ENCODE results near the gene ZBED1.
"Not testable (repeated sequence)": the region's sequence is repeated elsewhere in the genome, so short reads cannot be mapped to it uniquely, and the experiment has no call there.

ZBED1 gene

GRCh38 chrX:2508648-2509335, 8.0 kb upstream of the ZBED1 start:
- Mint-ChIP-seq H3K9me3 (no peaks in the 10 kb centered on the region), H3K27me3 (no peaks in the 10 kb centered on the region), H3K36me3 (ENCODE audit: low read depth) (no peaks in the 10 kb centered on the region), H3K4me3 (no peak overlapping the region), H3K4me1 (peaks cover 2% of the 10 kb centered on the region), H3K27ac (no peak overlapping the region)
- DNase-seq: no peak
- ATAC-seq: no peak

DNA sequence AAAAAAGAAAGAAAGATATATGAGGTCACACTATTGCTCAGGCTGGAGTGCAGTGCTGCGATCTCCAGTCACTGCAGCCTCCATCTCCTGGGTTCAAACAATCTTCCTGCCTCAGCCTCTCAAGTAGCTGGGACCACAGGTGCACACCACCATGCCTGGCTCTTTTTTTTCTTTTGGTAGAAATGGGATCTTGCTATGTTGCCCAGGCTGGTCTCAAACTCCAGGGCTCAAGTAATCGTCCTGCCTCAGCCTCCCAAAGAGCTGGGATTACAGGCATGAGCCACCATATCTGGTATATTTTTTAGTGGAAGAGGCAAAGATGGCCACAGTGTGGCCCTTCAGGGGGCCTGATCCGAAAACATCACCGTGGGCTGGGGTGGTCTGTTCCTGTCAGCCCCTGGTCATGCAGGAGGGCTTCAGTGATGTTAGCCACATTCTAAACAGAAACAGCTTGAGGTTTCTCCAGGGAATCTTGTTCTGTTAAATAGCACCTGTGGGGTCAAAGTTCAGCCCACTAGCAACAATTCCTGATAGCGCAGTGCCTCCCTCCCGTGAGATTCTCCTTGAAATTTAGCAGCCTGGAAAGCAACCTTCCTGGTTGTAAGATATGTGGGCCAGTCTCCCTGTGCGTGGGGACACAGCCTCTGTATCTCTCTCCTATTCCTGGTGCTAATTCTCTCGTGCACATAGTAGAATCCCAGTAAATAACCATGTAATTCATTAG, 7.3 kb upstream of the ZBED1 start:
- H3K27me3 Mint-ChIP-seq: no peaks in the 10 kb centered on the region
- DNase-seq (no peak), ATAC-seq (no peak)
- no peak overlapping the region for H3K27ac Mint-ChIP-seq
- peaks cover 2% of the 10 kb centered on the region for H3K4me1 Mint-ChIP-seq
- H3K4me3 Mint-ChIP-seq: no peak overlapping the region
- no peaks in the 10 kb centered on the region for H3K36me3 Mint-ChIP-seq (ENCODE audit: low read depth)
- H3K9me3 Mint-ChIP-seq: no peaks in the 10 kb centered on the region

DNA sequence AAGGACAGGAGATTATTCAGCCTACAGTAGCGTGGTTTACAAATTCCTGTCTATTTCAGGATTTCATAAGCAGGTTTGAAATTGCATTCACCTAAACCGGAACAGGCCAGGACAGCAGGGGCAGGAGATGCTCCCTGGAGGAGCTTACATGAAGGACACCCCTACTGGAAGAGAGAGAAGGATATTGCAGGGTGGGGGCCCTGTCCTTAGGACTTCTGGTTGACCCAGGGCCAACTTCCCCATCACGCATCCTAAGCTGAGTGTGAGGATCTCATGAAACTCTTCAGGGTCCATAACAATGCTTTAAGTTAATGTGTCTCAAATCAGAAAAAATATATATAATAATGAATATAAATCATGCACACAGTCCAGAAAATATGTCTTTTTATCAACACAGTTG, 6.4 kb upstream of the ZBED1 start:
- Mint-ChIP-seq H3K9me3 (no peaks in the 10 kb centered on the region), H3K27ac (no peak overlapping the region), H3K36me3 (ENCODE audit: low read depth) (no peaks in the 10 kb centered on the region), H3K27me3 (no peaks in the 10 kb centered on the region), H3K4me3 (no peak overlapping the region), H3K4me1 (peaks cover 2% of the 10 kb centered on the region)
- DNase-seq (no peak), ATAC-seq (no peak)

DNA sequence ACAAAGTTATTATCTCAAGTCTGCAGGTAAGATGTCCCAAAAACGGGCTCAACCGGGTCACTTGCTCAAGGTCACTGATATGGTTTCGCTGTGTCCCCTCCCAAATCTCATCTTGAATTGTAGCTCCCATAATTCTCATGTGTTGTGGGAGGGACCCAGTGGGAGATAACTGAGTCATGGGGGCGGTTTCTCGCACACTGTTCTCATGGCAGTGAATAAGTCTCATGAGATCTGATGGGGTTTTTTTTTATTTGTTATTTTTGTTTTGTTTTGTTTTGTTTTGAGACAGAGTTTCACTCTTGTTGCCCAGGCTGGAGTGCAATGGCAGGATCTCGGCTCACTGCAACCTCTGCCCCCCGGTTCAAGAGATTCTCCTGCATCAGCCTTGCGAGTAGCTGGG, 4.6 kb upstream of the ZBED1 start:
- not testable (repeated sequence) for H3K27ac Mint-ChIP-seq; H3K36me3 Mint-ChIP-seq (ENCODE audit: low read depth); DNase-seq; H3K9me3 Mint-ChIP-seq; H3K27me3 Mint-ChIP-seq; H3K4me1 Mint-ChIP-seq; ATAC-seq; H3K4me3 Mint-ChIP-seq

- no peaks in the 10 kb centered on the region for H3K36me3 Mint-ChIP-seq (ENCODE audit: low read depth)
- H3K4me1 Mint-ChIP-seq: peaks cover 2% of the 10 kb centered on the region
- no peaks in the 10 kb centered on the region for H3K27me3 Mint-ChIP-seq
- no peak for ATAC-seq
- H3K4me3 Mint-ChIP-seq: no peak overlapping the region
- H3K9me3 Mint-ChIP-seq: no peaks in the 10 kb centered on the region
- no peak for DNase-seq
- no peak overlapping the region for H3K27ac Mint-ChIP-seq
These were observed 4.0 kb upstream of the ZBED1 start for GRCh38 chrX:2504706-2505332.

DNA sequence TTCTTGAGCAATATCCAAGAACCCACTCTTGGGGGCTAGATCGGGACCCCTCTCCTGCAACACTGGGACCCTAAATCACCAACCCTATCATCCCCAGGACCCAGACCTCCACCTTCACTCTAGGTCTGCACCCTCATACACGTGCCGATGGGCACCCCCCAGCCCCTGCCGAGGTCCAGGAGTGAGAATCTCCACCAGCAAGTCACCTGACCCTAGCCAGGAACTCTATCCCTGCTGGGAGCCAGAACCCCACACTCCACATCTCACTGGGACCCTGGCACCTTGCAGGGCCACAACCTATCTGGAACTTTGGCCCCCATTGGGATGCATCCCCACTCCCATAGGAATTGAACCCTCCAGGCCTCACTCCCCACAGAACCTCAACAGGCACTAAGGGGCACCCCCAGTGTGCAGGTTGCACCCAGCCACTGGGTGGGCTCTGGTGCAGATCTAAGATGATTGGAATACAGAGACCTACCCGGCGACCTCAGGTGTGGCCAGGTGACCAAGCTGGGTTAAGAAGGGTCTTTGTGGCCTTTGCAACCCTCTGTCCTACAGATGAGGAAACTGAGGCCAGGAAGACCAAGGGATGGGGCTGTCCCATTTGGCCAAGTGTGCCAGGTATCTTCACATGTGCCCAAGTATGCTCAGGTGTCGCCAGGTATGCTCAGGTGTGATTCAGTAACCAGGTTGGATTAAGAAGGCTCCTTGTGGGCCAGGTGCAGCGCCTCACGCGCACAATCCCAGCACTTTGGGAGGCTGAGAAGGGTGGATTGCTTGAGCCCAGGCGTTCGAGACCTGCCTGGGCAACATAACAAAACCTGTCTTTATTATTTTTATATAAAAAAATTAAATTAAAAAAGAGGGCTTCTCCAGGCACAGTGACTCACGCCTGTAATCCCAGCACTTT, 3.1 kb upstream of the ZBED1 start:
- H3K36me3 Mint-ChIP-seq (ENCODE audit: low read depth): peaks cover 2% of the 10 kb centered on the region
- H3K27me3 Mint-ChIP-seq: no peaks in the 10 kb centered on the region
- ATAC-seq (no peak), DNase-seq (no peak)
- H3K4me3 Mint-ChIP-seq: peak overlapping the region; percentile 34
- H3K9me3 Mint-ChIP-seq: no peaks in the 10 kb centered on the region
- H3K27ac Mint-ChIP-seq: no peak overlapping the region
- H3K4me1 Mint-ChIP-seq: peaks cover 11% of the 10 kb centered on the region

DNA sequence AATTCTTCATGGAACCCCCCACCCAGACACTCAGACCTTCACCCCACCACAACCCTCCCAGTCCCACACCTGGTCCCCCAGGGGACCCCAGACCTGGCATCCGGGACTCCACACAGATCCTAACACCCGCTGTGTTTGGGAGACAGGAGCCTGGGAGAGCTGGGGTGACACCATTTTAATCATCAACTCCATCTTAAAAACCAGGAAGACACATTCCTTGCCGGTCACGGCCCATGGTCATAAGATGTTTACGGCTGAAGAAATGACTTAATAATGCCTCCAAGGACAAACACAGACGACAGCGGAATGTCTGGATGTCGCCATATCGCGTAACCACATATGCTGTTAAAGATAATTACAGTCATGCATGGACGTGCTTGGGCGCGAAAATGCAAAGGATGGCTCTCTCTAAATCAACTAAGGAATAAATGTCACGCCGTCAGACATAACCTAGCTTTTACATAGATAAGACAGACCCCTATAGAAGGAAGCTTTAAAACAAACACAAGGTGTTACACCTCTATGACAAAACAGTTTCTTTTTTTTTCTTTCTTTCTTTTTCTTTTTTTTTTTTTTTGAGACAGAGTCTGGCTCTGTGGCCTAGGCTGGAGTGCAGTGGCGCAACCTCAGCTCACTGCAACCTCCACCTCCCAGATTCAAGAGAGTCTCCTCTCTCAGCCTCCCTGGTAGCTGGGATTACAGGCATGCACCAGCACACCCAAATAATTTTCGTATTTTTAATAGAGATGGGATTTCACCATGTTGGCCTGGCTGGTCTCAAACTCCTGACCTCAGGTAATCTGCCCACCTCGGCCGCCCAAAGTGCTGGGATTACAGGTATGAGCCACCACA, 2.1 kb upstream of the ZBED1 start:
- Mint-ChIP-seq H3K9me3 (no peaks in the 10 kb centered on the region), H3K36me3 (ENCODE audit: low read depth) (peaks cover 6% of the 10 kb centered on the region), H3K27ac (no peak overlapping the region), H3K4me3 (no peak overlapping the region), H3K27me3 (no peaks in the 10 kb centered on the region), H3K4me1 (peaks cover 19% of the 10 kb centered on the region)
- no peak for DNase-seq
- ATAC-seq: no peak

DNA sequence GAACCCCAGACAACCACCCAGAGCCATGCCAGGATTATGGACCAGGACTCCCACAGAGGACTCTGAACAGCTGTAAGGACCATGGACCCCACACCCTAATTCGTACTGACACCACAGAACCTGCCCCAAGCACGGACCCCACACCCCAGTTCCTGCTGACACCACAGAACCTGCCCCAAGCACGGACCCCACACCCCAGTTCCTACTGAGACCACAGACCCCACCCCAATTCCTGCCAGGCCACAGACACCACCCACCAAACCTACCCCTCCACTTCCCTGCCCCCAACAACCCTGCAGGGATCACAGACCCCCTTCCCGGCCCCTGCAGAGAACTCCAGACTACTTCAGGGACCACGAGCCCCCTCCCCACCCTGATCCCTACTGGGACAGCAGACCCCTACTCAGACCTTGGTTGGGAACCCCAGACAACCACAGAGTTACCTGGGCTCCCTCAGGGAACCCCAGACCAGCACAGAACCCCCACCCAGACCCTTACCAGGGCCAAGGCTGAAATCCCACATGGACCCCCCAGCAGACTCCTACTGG, 1.4 kb upstream of the ZBED1 start:
- ATAC-seq (no peak), DNase-seq (no peak)
- Mint-ChIP-seq H3K27me3 (no peaks in the 10 kb centered on the region), H3K4me1 (peaks cover 26% of the 10 kb centered on the region), H3K9me3 (no peaks in the 10 kb centered on the region), H3K27ac (peak overlapping the region; percentile 73), H3K36me3 (ENCODE audit: low read depth) (peaks cover 10% of the 10 kb centered on the region), H3K4me3 (peak overlapping the region; percentile 43)

DNA sequence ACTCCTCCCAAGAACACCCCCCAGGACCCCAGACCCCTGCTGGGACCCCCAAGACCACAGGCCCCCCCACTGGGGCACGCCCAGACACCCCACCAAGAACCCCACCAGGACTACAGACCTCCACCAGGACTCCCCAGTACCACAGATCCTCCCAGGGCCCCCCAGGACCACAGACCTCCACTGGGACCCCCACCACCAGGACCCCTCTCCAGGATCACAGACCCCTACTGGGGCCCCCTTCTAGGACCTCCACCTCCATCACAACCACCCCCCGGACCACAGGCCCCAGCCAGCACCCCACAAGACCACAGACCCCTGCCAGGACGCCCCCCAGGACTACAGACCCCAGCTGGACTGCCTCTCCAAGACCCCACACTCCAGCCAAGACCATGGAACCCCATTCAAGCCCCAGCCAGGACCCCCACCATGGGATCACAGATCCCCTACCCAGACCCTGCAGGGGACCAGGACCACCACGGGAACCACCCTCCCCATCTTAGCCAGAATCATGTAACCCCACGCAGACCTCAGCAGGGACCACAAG, 855 bp upstream of the ZBED1 start:
- H3K4me1 Mint-ChIP-seq: peaks cover 28% of the 10 kb centered on the region
- H3K27ac Mint-ChIP-seq: peak overlapping the region; percentile 73
- H3K4me3 Mint-ChIP-seq: peak overlapping the region; percentile 43
- H3K27me3 Mint-ChIP-seq: no peaks in the 10 kb centered on the region
- no peaks in the 10 kb centered on the region for H3K9me3 Mint-ChIP-seq
- DNase-seq (no peak), ATAC-seq (no peak)
- peaks cover 10% of the 10 kb centered on the region for H3K36me3 Mint-ChIP-seq (ENCODE audit: low read depth)

- no peaks in the 10 kb centered on the region for H3K9me3 Mint-ChIP-seq
- H3K36me3 Mint-ChIP-seq (ENCODE audit: low read depth): peaks cover 13% of the 10 kb centered on the region
- DNase-seq (peak; percentile 32), ATAC-seq (peak; percentile 42)
- peaks cover 28% of the 10 kb centered on the region for H3K4me1 Mint-ChIP-seq
- peak overlapping the region; percentile 80 for H3K4me3 Mint-ChIP-seq
- peak overlapping the region; percentile 79 for H3K27ac Mint-ChIP-seq
- no peaks in the 10 kb centered on the region for H3K27me3 Mint-ChIP-seq
These were observed 529 bp downstream of the ZBED1 start for GRCh38 chrX:2500091-2500802.

DNA sequence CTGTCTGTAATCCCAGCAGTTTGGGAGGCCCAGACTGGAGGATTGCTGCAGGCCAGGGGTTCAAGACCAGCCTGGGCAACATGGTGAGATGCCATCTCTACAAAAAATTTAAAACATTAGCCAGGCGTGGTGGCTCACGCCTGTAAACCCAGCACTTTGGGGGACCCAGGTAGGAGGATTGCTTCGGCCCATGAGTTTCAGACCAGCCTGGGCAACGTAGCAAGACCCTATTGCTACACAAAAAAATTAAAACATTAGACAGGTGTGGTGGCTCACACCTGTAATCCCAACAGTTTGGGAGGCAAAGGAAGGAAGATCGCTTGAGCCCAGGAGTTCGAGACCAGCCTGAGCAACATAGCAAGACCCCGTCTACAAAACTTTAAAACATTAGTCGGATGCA, 1.3 kb downstream of the ZBED1 start:
- peak overlapping the region; percentile 79 for H3K27ac Mint-ChIP-seq
- H3K36me3 Mint-ChIP-seq (ENCODE audit: low read depth): peaks cover 13% of the 10 kb centered on the region
- ATAC-seq (no peak), DNase-seq (no peak)
- no peaks in the 10 kb centered on the region for H3K27me3 Mint-ChIP-seq
- no peaks in the 10 kb centered on the region for H3K9me3 Mint-ChIP-seq
- H3K4me1 Mint-ChIP-seq: peaks cover 28% of the 10 kb centered on the region
- peak overlapping the region; percentile 80 for H3K4me3 Mint-ChIP-seq

DNA sequence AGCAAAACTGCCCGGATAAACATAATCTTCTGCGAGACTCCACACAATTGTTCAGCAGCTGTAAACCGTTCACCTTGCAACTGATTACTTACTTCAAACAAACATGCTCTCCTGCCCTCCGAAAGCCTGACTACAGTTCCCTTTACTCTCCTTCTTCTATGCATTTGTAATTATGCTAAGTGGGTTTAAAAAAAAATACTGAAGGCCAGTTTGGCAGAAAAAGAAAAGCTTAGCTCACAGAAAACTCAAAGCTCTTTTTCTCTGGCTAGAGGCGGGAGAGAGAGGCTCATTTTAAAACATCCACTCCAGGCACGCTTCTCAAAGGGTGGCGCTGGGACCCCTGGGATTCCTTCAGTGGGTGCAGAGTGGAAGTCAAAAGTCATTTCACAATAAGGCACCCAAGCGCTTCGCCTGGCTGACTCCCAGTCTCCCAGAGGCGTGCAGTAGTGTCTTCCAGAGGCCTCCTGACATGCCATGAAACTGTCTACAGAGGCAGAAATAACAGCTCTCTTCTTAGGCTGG, 1.9 kb downstream of the ZBED1 start:
- DNase-seq: no peak
- peaks cover 28% of the 10 kb centered on the region for H3K4me1 Mint-ChIP-seq
- no peaks in the 10 kb centered on the region for H3K27me3 Mint-ChIP-seq
- H3K9me3 Mint-ChIP-seq: no peaks in the 10 kb centered on the region
- ATAC-seq: no peak
- H3K27ac Mint-ChIP-seq: peak overlapping the region; percentile 79
- peak overlapping the region; percentile 80 for H3K4me3 Mint-ChIP-seq
- H3K36me3 Mint-ChIP-seq (ENCODE audit: low read depth): peaks cover 13% of the 10 kb centered on the region

All from activated naive CD8-positive, alpha-beta T cell treated with anti-CD3 and anti-CD28 coated beads, Interleukin-2, amount 50 U/mL, for 24 hours (primary cell).